ENCODE measurements around the gene MMP12.
A peak's percentile ranks its signal among the peaks of the same experiment; 100 is the strongest.

- TF ChIP-seq CTCF (conservative IDR thresholded peaks at IDR 0.05) = peak; percentile 51
- no peak for TF ChIP-seq ZFX (IDR thresholded peaks at IDR 0.05)
Observed at GRCh38 chr11:102915044-102915375, 40.2 kb upstream of the MMP12 start.
